Activated CD8-positive, alpha-beta memory T cell treated with anti-CD3 and anti-CD28 coated beads, Interleukin-2, amount 50 U/mL, for 1 hour (primary cell): ENCODE results near the gene GPR3.
"Not testable (repeated sequence)": the region's sequence is repeated elsewhere in the genome, so short reads cannot be mapped to it uniquely, and the experiment has no call there.

Experiments used
- DNase-seq: peaks from one replicate; pipeline ENCODE4 v3.0.0-alpha.2; 2020; ENCODE audit errors: extremely low read depth

GPR3 gene

DNA sequence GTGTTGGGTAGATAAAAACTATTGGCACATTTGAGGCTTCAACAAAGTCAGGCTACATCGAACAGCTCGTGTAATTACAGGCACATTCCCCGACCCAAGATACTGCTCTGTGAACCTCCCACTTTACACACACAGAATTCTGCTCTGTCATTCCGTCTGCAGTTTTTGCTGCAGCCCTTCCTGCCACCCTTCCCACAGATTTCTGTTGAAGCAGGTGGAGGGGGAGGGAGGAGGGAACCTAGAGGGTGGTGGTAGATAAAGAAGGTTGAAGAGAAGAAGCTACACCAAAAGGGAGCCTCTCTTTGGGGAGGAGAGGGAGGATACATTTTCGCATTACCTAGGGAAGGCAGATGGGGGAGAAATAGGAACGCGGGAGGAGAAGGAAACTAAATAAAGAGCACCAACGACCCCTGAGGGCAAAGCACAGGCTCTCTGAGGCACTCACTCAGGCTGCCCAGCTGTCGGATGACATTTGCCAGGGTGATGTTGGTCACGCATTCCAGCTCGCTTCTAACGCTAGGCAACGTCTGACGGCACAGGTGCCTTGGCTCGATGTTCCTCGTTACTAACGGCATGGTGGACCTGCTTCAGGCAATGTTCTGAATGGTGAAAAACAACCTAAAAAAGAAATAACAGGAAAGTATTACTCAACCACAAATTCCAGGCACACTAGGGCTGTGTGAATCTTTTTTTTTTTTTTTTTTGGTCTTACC lies 36.0 kb downstream of the GPR3 start:
- DNase-seq: no peak

DNA sequence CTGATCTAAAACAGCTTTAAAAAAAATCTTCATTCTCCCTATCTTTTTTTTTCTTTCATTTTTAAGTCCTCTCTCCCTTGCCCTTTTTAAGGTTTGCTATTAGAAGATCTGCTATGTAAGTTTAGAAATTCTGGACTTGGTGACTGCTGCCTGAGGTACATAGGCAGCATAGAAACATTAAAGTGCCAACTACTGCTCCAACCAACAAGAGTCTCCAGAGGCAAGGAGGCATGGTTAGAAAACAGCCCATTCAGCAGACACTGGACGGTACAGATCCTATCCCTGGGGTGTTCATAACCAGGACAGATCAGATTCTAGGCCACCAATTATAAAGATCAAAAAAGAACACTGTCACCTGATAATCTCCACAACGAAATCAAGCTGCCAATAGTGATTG lies 36.6 kb downstream of the GPR3 start:
- DNase-seq: no peak

DNA sequence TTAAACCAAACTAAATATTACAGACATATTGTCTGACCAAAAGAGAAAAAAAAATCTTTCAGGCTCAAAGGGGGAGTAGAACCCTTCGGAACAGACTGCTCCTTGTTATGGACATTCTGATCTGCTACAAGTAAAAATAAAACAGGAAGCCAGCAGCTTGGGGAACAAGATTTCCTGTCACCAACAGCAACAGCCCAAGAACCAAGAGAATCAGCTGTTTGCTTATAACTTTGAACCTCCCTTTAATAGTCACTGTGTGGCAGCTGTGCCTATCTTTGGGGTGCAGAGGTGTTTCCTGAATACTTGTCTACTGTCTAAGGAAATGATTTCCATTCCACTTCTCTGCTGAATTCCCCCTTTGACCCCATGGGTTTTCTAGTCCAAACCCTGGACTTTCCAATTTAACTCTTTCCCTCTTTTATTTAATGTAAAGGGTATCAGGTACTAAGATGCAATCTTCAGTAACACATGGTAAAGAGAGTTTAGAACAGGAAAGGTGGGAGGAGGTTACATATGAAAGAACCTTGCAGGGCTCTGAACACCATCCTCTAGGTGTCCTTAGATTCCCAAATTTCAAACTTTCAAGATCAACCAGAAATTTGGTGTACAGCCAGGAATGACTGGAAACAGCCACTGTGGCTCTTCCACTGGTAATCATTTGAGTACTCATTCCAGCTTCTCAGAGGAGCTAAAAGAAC lies 38.6 kb downstream of the GPR3 start:
- DNase-seq: no peak

DNA sequence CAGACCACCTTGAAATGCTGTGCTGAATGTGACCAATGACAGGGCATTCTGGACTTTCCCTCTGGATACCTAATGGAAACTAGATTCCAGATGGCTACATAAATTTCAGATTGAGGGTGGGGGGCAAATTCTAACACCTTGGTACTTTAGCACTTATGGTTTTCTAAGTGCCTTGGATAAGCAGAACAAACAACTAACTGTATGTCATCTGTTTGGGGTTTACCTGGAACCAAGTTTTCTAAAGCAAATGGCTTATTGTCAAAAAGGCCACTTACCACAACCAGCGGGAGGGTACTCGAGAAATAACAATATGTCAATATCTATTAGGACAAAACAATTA lies 39.1 kb downstream of the GPR3 start:
- no peak for DNase-seq

DNA sequence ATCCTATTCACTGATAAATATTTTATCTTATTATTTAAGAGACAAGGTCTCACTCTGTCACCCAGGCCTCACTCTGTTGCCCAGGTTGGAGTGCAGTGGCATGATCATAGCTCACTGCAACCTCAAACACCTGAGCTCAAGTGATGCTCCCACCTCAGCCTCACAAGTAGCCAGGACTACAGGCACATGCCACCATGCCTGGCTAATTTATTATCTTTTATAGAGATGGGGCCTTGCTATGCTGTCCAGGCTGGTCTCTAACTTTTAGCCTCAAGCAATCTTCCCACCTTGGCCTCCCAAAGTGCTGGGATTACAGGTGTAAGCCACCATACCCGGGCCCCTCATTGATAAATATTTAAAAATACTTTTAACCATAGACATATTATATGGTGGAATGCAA lies 40.3 kb downstream of the GPR3 start:
- DNase-seq: not testable (repeated sequence)

DNA sequence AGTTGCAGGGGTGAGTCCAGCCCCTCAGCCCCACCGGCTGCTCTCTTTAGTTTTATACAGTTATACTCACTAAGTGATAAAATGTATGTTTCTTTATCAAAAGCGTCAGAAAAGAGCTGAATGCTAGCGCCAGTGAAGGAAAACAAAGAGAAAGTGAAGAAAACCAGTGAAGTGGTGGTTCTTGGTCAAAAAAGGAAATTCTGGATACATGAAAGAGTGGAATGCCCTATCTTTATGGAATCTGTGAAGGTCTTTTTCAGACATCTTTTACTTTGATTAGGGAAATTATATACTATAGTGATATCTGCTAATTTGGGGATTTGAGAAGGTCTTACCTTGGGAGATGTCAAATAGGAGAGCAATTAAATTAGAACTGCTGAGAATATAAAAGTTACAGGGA lies 41.3 kb downstream of the GPR3 start:
- no peak for DNase-seq

DNA sequence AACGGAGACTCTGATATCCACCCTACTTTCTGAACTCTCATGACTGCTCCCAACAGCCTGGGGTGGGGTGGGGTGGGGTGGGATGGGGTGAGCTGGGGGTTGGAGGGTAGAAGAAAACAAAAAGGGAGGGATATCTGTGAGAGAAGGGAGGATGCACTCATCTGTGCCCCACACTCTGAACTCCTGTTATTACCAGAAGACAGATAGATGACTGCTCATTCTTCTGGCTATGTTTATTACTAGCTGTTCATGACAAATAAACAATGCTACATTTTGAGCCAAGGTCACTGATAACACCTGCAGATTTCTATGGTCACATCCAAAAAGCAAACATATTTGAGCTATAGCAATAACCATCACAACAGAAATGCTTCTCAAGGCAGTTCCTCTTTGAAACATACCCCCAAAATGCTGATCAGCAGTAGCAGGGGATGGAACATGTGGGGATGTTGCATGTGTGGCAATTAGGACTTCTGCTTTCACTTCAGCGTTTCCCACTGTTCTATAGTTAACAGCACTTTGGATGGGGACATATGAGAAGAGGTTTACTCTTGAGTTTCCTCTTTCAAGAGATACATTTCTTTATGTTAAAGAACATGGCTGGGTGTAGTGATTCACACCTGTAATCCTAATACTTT lies 43.3 kb downstream of the GPR3 start:
- no peak for DNase-seq

DNA sequence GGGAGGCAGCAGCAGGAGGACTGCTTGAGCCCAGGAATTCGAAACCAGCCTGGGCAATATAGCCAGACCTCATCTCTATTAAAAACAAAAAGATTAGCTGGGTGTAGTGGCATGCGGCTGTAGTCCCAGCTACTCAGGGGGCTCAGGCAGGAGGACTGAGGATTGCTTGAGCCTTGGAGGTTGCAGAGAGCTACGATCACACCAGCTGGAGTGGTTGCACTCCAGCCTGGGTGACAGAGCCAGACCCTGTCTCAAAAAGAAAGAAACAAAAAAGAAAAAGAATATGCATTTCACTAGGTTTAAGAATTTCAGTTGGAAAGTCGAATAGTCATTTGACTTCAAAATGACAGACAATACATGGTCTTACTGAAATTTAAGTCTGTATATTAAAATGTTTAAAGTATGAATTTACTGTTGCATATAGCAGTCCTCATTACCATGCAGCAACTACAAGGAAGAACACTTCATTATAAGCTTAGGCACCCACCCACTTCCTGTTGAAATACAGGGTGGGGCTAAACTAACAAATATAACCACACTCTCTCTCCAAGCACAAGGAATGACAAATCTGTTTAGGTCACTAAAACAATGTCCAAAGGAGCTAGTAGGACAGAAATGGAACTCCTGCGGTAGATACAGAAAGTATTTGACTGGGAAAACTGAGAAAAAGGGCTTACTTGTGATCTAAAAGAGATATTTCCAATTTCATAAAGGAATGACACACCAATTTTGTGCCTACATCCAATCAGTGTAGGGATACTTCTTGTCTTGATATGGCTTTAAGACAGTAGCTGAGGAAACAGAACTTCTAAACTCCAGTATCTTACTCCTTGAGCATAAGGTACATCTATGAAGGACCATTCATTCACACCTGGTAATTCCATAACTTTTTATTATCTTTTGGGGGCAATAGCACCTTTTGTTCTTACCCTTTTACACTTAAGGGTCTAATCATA lies 44.1 kb downstream of the GPR3 start:
- DNase-seq: no peak

DNA sequence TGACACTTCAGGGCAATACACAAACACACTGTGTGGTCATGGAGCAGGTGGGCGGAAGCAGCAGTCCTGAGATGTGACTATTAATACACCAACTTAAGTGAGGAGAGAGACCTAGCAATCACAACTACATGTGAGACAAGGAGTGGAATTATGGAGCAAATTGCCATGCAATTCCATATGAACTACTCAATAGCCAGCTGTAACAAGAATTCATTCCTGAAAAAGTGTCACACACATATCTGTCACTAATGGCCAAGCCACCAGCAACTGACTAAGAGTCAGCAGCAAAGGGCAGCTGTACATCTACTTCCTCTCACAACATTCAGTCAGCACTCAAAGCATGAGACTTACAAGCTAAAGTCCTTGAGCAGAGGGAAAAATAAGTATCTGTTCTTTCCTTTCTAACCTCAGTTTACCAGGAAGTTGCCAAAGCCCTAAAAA lies 46.2 kb downstream of the GPR3 start:
- DNase-seq: no peak

DNA sequence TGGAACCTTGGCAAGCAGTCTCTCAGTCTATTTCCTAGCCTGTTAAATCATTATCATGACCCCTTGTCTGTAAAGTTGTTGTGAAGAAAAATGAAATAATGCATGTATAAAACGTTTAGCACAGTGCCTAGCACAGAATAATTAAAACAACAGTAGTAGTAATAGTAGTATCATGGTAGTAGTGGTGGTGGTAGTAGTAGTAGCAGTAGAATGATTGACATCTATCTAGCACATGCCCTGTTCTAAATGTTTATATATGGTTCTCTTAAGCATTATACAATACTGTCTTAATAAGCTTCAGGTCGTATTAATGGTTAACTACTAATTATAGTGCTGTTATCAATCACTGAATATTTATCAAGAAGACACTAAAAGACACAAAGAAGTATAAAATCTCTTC lies 46.7 kb downstream of the GPR3 start:
- DNase-seq: no peak

DNA sequence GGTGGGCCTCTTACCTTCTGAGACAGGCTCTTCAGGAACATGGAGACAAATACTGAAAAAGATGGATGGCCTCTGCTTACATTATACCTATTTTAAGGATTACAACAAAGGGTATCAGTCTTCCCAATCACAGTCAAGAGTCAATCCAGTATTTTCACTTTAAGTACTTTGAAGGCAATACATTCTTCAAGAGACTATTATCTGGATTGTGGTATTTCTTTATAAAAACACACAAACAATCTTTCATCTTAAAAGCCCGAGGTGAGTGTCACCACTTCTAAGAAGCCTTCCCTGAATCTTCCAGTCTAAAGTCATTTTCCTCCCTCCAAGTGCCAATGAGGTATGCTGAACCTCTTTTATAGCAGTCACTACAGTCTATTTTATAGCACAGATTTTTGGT lies 52.2 kb downstream of the GPR3 start:
- no peak for DNase-seq
